ENCODE results near the gene NSA2.
"Not testable (repeated sequence)": the region's sequence is repeated elsewhere in the genome, so short reads cannot be mapped to it uniquely, and the experiment has no call there.

The NSA2 gene

DNA sequence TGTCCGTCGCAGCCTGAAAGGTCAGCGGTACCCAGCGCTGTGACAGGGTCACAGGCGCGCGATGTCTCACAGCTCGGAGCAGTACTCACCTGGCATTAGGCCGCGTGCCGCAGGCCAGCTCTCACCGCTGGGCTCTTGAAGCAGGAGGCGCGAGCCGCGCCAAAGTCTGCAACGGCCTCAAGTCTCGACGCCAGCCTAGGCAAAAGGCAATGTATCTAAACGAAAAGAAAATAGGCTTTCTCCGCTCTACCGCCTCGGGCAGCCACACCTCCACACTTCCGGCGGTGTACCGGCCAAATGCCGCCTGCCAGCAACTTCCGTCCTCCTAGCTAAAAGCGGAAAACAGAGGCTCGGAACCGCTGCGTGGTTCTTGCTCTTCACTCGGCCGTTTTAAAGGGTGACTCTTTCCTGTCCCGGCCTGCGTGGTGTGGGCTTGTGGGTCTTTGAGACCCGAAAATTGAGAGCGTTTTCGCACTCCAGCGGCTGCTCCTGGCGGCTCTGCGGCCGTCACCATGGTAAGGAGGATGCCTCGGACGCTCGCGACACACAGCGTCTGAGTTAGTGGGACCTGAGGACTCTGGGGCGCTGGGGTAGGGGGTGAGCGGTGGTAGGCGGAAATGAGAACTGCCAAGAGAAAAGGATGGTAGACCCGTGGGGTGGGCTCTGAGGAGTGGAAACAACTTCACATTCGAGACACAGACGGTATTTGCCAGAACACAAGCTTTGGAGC is at the start of gene NSA2, which contains the start of gene GFM2:
NSA2 (plus strand) TSS at position 401 of the 730 bp plus-strand sequence; CDS start at position 513, 112 bp downstream.
GFM2 (minus strand) TSS at position 269 of the 730 bp plus-strand sequence. CDS start 3,375 bp downstream, outside the sequence.
- DNase-seq (peak; percentile 87 to 92), ATAC-seq (peak; percentile 95)
- peaks cover 41% of the 10 kb centered on the region for H3K4me1 Mint-ChIP-seq
- no peaks in the 10 kb centered on the region for H3K9me3 Mint-ChIP-seq
- H3K27ac Mint-ChIP-seq: peak within 1 kb of the TSS; percentile 100
- no peaks in the 10 kb centered on the region for H3K27me3 Mint-ChIP-seq
- peak within 1 kb of the TSS; percentile 100 for H3K4me3 Mint-ChIP-seq

- no peak overlapping the region for H3K27ac Mint-ChIP-seq
- no peaks in the 10 kb centered on the region for H3K27me3 Mint-ChIP-seq
- H3K4me1 Mint-ChIP-seq: no peaks in the 10 kb centered on the region
- H3K9me3 Mint-ChIP-seq: no peaks in the 10 kb centered on the region
- ATAC-seq (no peak), DNase-seq (no peak)
- no peak overlapping the region for H3K4me3 Mint-ChIP-seq
These were observed 49.5 kb upstream of the NSA2 start for GRCh38 chr5:74717596-74717995.

GRCh38 chr5:74722271-74722670 is 44.8 kb upstream of the NSA2 start:
- no peak for DNase-seq
- Mint-ChIP-seq H3K9me3 (no peaks in the 10 kb centered on the region), H3K4me3 (no peak overlapping the region), H3K27me3 (no peaks in the 10 kb centered on the region), H3K27ac (no peak overlapping the region), H3K4me1 (no peaks in the 10 kb centered on the region)
- ATAC-seq: no peak

DNA sequence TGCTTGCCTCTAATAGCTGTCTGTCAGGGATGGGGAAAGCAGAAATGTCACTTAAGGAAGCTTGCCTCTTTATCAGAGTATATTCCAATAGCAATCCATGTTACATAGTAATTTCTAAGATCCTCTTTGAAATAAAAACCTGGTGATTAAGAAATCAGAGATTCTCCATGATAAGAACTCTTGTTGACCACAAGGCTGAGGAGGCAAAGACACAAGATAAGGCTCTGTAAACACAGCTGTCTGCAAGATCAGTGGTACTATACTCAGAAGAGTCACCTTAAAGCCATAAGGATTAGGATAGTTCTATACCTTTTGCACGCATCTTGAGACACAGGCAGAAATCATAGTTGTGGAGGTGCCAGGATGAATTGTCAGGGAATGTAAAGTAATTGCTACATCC is 41.7 kb upstream of the NSA2 start:
- H3K27me3 Mint-ChIP-seq: no peaks in the 10 kb centered on the region
- H3K27ac Mint-ChIP-seq: no peak overlapping the region
- no peak overlapping the region for H3K4me3 Mint-ChIP-seq
- no peaks in the 10 kb centered on the region for H3K4me1 Mint-ChIP-seq
- no peaks in the 10 kb centered on the region for H3K9me3 Mint-ChIP-seq
- no peak for DNase-seq
- ATAC-seq: no peak

DNA sequence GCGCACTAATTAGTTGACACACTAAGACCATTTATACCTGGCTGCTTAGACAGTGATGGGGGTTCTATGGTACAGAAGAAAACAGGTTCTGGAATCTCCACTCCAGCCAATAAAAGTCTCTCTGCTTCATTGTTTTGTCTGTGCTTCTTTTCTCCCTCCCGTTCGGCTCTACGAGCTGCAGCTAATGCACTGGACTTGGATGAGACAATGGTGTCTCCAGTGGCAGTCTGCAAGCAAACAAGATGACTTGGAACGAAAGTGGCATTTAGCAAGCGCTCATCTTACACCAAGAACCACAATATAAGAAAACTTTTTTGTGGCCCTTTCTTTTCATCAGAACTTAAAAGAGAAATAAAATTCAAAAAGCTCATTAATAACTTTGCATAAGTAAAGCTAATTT is 30.3 kb upstream of the NSA2 start:
- Mint-ChIP-seq H3K4me1 (no peaks in the 10 kb centered on the region), H3K9me3 (no peaks in the 10 kb centered on the region), H3K27me3 (no peaks in the 10 kb centered on the region), H3K27ac (no peak overlapping the region), H3K4me3 (no peak overlapping the region)
- no peak for DNase-seq
- no peak for ATAC-seq

- H3K27me3 Mint-ChIP-seq: no peaks in the 10 kb centered on the region
- ATAC-seq (no peak), DNase-seq (no peak)
- no peak overlapping the region for H3K4me3 Mint-ChIP-seq
- no peaks in the 10 kb centered on the region for H3K4me1 Mint-ChIP-seq
- H3K9me3 Mint-ChIP-seq: no peaks in the 10 kb centered on the region
- no peak overlapping the region for H3K27ac Mint-ChIP-seq
These were observed 28.6 kb upstream of the NSA2 start for GRCh38 chr5:74738406-74738805.

GRCh38 chr5:74748742-74749141 is 18.3 kb upstream of the NSA2 start:
- not testable (repeated sequence) for H3K4me1 Mint-ChIP-seq, ATAC-seq

GRCh38 chr5:74761241-74761640 is 5.8 kb upstream of the NSA2 start:
- Mint-ChIP-seq H3K4me3 (no peak overlapping the region), H3K9me3 (peaks cover 5% of the 10 kb centered on the region in 2 donors), H3K27me3 (no peaks in the 10 kb centered on the region), H3K27ac (no peak overlapping the region), H3K4me1 (peaks cover 43% of the 10 kb centered on the region)
- ATAC-seq: peak; percentile 57
- no peak for DNase-seq

More at GRCh38 chr5:74748742-74749141, 18.3 kb upstream of the NSA2 start:
- not testable (repeated sequence) for H3K4me3 Mint-ChIP-seq, DNase-seq, H3K27me3 Mint-ChIP-seq, H3K27ac Mint-ChIP-seq, H3K9me3 Mint-ChIP-seq

- ATAC-seq: peak; percentile 62
- H3K4me3 Mint-ChIP-seq: no peak overlapping the region
- peak overlapping the region in 1 of 2 donors; percentile 49 for H3K27ac Mint-ChIP-seq
- H3K9me3 Mint-ChIP-seq: no peaks in the 10 kb centered on the region
- DNase-seq: peak in 1 of 2 donors; percentile 39
- H3K4me1 Mint-ChIP-seq: peaks cover 43% of the 10 kb centered on the region
- no peaks in the 10 kb centered on the region for H3K27me3 Mint-ChIP-seq
These were observed 4.5 kb upstream of the NSA2 start for GRCh38 chr5:74762599-74762998.

GRCh38 chr5:74763504-74763903 is 3.5 kb upstream of the NSA2 start:
- no peaks in the 10 kb centered on the region for H3K27me3 Mint-ChIP-seq
- DNase-seq: no peak
- no peak for ATAC-seq
- H3K27ac Mint-ChIP-seq: no peak overlapping the region
- no peaks in the 10 kb centered on the region for H3K9me3 Mint-ChIP-seq
- peaks cover 50% of the 10 kb centered on the region for H3K4me1 Mint-ChIP-seq
- H3K4me3 Mint-ChIP-seq: no peak overlapping the region

GRCh38 chr5:74765201-74765600 is 1.8 kb upstream of the NSA2 start:
- ATAC-seq (no peak), DNase-seq (no peak)
- peaks cover 53% of the 10 kb centered on the region for H3K4me1 Mint-ChIP-seq
- no peak overlapping the region for H3K27ac Mint-ChIP-seq
- H3K9me3 Mint-ChIP-seq: no peaks in the 10 kb centered on the region
- peak overlapping the region; percentile 76 to 100 for H3K4me3 Mint-ChIP-seq
- no peaks in the 10 kb centered on the region for H3K27me3 Mint-ChIP-seq

DNA sequence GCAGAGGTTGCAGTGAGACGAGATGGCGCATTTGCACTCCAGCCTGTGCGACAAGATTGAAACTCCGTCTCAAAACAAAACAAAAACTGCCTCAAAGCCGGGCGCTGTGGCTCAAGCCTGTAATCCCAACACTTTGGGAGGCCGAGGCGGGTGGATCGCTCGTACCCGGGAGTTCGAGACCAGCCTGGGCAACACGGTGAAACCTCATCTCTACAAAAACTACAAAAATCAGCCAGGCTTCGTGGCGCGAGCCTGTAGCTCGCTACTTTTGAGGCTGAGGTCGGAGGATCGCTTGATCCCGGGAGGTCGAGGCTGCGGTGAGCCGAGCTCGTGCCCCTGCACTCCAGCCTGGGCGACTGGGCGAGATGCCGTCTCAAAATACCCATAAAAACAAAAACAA is 1.1 kb upstream of the NSA2 start:
- H3K9me3 Mint-ChIP-seq: no peaks in the 10 kb centered on the region
- ATAC-seq (no peak), DNase-seq (no peak)
- H3K4me1 Mint-ChIP-seq: peaks cover 51% of the 10 kb centered on the region
- no peaks in the 10 kb centered on the region for H3K27me3 Mint-ChIP-seq
- H3K27ac Mint-ChIP-seq: no peak overlapping the region
- H3K4me3 Mint-ChIP-seq: peak overlapping the region; percentile 100

- Mint-ChIP-seq H3K27me3 (no peaks in the 10 kb centered on the region), H3K4me3 (peak overlapping the region; percentile 100), H3K27ac (peak overlapping the region; percentile 100), H3K9me3 (no peaks in the 10 kb centered on the region), H3K4me1 (peaks cover 47% of the 10 kb centered on the region)
- ATAC-seq (peak; percentile 51), DNase-seq (peak in 1 of 2 donors; percentile 9)
These were observed 616 bp upstream of the NSA2 start for GRCh38 chr5:74766418-74766848.

DNA sequence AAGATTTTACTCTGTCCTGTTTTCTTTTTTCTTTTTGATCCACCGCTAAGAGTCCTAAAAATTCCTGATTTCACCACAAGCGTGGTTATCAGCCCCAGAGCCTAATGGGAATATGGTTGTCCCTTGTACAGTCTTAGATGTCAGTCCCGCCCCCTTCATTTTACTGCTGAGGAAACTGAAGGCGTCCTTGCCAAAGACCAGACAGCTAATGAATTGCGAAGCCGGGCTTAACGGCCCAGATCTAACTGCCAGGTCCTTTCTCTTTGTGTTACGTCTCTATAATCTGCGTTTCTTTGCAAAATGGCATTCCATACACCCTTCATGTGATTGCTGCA is 497 bp downstream of the NSA2 start:
- H3K4me3 Mint-ChIP-seq: peak overlapping the region; percentile 100
- H3K27me3 Mint-ChIP-seq: no peaks in the 10 kb centered on the region
- no peak for ATAC-seq
- H3K4me1 Mint-ChIP-seq: peaks cover 36% of the 10 kb centered on the region
- H3K27ac Mint-ChIP-seq: peak overlapping the region; percentile 100
- no peaks in the 10 kb centered on the region for H3K9me3 Mint-ChIP-seq
- DNase-seq: peak in 1 of 2 donors; percentile 8

DNA sequence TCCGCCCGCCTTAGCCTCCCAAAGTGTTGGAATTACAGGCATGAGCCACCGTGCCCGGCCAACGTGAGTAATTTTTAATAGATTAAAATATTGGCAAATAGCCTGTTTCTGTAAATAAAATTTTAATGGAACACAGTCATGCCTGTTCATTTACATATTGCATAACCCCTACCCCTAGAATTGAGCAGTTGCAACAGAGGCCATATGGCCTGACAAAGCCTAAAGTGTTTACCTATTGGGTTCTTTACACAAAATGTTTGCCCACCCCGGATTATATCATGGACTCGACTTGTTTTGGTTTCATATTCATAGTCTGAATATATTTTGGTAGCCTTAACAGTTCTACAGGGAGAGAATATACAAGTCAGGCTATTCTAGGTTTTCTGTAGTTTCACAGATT is 5.3 kb downstream of the NSA2 start:
- H3K27ac Mint-ChIP-seq: no peak overlapping the region
- no peak overlapping the region for H3K4me3 Mint-ChIP-seq
- no peak for ATAC-seq
- DNase-seq: no peak
- H3K27me3 Mint-ChIP-seq: no peaks in the 10 kb centered on the region
- no peaks in the 10 kb centered on the region for H3K9me3 Mint-ChIP-seq
- H3K4me1 Mint-ChIP-seq: peaks cover 17% of the 10 kb centered on the region

- DNase-seq (no peak), ATAC-seq (no peak)
- Mint-ChIP-seq H3K9me3 (no peaks in the 10 kb centered on the region), H3K27me3 (no peaks in the 10 kb centered on the region), H3K27ac (no peak overlapping the region), H3K4me3 (no peak overlapping the region), H3K4me1 (no peaks in the 10 kb centered on the region)
These were observed 11.6 kb downstream of the NSA2 start for GRCh38 chr5:74778609-74779008.

GRCh38 chr5:74786851-74787250 is 19.8 kb downstream of the NSA2 start:
- ATAC-seq (no peak), DNase-seq (no peak)
- H3K4me1 Mint-ChIP-seq: no peaks in the 10 kb centered on the region
- no peaks in the 10 kb centered on the region for H3K9me3 Mint-ChIP-seq
- H3K27me3 Mint-ChIP-seq: no peaks in the 10 kb centered on the region
- no peak overlapping the region for H3K4me3 Mint-ChIP-seq
- H3K27ac Mint-ChIP-seq: peak overlapping the region in 1 of 2 donors; percentile 75
